Measurements from ENCODE around the gene MYO5A.

The MYO5A gene

DNA sequence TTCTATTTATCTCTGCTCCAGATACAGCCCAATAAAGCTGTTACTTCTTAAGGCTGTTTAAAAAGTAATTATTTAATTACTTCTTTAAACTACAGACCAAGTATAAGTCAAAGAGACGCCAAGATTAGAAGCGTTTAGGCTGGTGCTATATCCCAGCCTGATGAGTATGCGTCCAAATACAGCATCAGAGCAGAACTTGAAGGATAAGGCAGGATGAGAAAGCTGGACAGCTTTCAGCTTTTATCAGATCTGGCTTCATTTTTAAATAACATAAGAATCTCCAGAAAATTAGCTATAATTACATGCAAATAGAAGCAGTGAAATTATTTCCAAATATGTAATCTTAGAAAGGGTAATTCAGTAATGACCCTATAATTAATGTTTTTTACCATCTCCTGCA lies 122.8 kb downstream of the MYO5A start:
- Histone ChIP-seq H3K27me3 (ENCODE audit: insufficient read depth, poor library complexity, severe bottlenecking) (no peaks in the 10 kb centered on the region), H3K4me3 (replicated peaks; ENCODE audit: insufficient read depth, low read length) (no peak overlapping the region), H3K27ac (replicated peaks) (no peak overlapping the region)
- no peak for TF ChIP-seq POLR2AphosphoS5 (IDR thresholded peaks at IDR 0.05; ENCODE audit: low read depth)
- no peak for DNase-seq (ENCODE audit: low read depth in 1 of 2, low spot score in 1 of 2)

GRCh38 chr15:52397118-52397517 lies 131.6 kb downstream of the MYO5A start:
- no peak overlapping the region for H3K27ac ChIP-seq (replicated peaks)
- no peak for TF ChIP-seq GABPA (IDR thresholded peaks at IDR 0.05; ENCODE audit: low read depth)
- H3K4me3 ChIP-seq (replicated peaks; ENCODE audit: insufficient read depth, low read length), result no peak overlapping the region
- no peaks in the 10 kb centered on the region for H3K27me3 ChIP-seq (ENCODE audit: insufficient read depth, poor library complexity, severe bottlenecking)
- no peak for DNase-seq (ENCODE audit: low read depth in 1 of 2, low spot score in 1 of 2)

GRCh38 chr15:52394118-52394517 lies 134.6 kb downstream of the MYO5A start:
- Histone ChIP-seq H3K27ac (replicated peaks) (no peak overlapping the region), H3K4me3 (replicated peaks; ENCODE audit: insufficient read depth, low read length) (no peak overlapping the region), H3K27me3 (ENCODE audit: insufficient read depth, poor library complexity, severe bottlenecking) (no peaks in the 10 kb centered on the region)
- no peak for DNase-seq (ENCODE audit: low read depth in 1 of 2, low spot score in 1 of 2)
- no peak for TF ChIP-seq GABPA (IDR thresholded peaks at IDR 0.05; ENCODE audit: low read depth)

DNA sequence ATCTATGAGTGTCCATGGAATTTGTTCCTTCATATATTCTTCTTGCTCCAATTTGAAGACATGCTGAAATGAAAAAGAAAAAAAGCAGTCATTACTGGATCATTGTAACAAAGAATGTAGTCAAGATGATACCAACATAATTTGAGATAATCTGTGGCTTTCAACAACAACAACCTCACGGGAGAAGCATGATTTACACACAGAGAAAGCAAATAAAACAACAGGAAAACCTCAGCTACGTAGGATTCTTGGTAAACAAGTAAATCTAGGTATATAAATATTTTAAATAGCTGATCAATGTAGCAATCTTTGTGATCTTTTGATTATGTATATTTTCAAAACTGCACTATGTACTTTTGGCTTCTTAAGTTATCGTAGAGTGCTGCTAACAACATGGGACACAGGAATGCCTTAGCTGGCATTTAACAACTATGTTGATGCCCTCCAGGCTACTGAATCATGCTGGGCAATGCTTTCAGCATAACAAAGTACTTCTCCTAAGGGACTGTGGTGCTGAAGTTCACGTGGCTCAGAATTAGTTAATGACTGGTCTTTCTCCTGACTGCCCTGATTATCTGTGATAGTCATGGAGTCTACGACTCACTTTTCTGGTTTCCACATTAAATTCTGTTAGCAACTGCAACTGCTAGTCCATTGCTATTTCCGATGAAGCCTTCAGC lies 136.5 kb downstream of the MYO5A start:
- no peaks in the 10 kb centered on the region for H3K27me3 ChIP-seq (ENCODE audit: insufficient read depth, poor library complexity, severe bottlenecking)
- H3K4me3 ChIP-seq (replicated peaks; ENCODE audit: insufficient read depth, low read length), result no peak overlapping the region

GRCh38 chr15:52391069-52391468 lies 137.6 kb downstream of the MYO5A start:
- no peak for DNase-seq (ENCODE audit: low read depth in 1 of 2, low spot score in 1 of 2)
- no peak overlapping the region for H3K27ac ChIP-seq (replicated peaks)
- TF ChIP-seq CTCF (IDR thresholded peaks at IDR 0.05; ENCODE audit: insufficient read depth, low read length) (no peak), POLR2AphosphoS5 (IDR thresholded peaks at IDR 0.05; ENCODE audit: low read depth) (no peak), GABPA (IDR thresholded peaks at IDR 0.05; ENCODE audit: low read depth) (no peak), SPI1 (IDR thresholded peaks at IDR 0.05; ENCODE audit: borderline replicate concordance, low read depth) (no peak)
- TF ChIP-seq, protein P1, sequence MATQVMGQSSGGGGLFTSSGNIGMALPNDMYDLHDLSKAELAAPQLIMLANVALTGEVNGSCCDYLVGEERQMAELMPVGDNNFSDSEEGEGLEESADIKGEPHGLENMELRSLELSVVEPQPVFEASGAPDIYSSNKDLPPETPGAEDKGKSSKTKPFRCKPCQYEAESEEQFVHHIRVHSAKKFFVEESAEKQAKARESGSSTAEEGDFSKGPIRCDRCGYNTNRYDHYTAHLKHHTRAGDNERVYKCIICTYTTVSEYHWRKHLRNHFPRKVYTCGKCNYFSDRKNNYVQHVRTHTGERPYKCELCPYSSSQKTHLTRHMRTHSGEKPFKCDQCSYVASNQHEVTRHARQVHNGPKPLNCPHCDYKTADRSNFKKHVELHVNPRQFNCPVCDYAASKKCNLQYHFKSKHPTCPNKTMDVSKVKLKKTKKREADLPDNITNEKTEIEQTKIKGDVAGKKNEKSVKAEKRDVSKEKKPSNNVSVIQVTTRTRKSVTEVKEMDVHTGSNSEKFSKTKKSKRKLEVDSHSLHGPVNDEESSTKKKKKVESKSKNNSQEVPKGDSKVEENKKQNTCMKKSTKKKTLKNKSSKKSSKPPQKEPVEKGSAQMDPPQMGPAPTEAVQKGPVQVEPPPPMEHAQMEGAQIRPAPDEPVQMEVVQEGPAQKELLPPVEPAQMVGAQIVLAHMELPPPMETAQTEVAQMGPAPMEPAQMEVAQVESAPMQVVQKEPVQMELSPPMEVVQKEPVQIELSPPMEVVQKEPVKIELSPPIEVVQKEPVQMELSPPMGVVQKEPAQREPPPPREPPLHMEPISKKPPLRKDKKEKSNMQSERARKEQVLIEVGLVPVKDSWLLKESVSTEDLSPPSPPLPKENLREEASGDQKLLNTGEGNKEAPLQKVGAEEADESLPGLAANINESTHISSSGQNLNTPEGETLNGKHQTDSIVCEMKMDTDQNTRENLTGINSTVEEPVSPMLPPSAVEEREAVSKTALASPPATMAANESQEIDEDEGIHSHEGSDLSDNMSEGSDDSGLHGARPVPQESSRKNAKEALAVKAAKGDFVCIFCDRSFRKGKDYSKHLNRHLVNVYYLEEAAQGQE (IDR thresholded peaks at IDR 0.05; ENCODE audit: insufficient replicate concordance, low read depth), result no peak
- no peaks in the 10 kb centered on the region for H3K27me3 ChIP-seq (ENCODE audit: insufficient read depth, poor library complexity, severe bottlenecking)
- H3K4me3 ChIP-seq (replicated peaks; ENCODE audit: insufficient read depth, low read length), result no peak overlapping the region

More for the DNA sequence above, 136.5 kb downstream of the MYO5A start:
- H3K27ac ChIP-seq (replicated peaks), result no peak overlapping the region
- TF ChIP-seq POLR2AphosphoS5 (IDR thresholded peaks at IDR 0.05; ENCODE audit: low read depth) (no peak), GABPA (IDR thresholded peaks at IDR 0.05; ENCODE audit: low read depth) (no peak)
- no peak for DNase-seq (ENCODE audit: low read depth in 1 of 2, low spot score in 1 of 2)

DNA sequence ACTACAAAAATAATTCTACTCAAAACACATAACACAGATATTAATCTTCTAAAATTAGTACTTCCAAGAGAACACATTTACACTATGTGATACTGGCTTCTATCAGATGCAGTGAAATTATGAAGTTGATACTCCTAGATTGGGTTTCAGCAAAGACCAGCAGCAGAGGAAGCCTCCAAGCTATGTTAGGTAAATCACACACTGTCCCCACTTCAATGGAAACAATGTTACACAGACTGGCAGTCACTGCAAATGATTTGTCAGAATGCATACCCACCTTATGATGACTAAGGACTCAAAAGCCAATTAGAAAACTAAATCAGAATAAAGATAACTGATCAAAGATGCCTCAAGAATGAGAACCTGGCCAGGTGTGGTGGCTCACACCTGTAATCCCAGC lies 143.0 kb downstream of the MYO5A start:
- no peaks in the 10 kb centered on the region for H3K27me3 ChIP-seq (ENCODE audit: insufficient read depth, poor library complexity, severe bottlenecking)
- no peak overlapping the region for H3K4me3 ChIP-seq (replicated peaks; ENCODE audit: insufficient read depth, low read length)
- no peak overlapping the region for H3K27ac ChIP-seq (replicated peaks)
- no peak for TF ChIP-seq POLR2AphosphoS5 (IDR thresholded peaks at IDR 0.05; ENCODE audit: low read depth)
- no peak for TF ChIP-seq GABPA (IDR thresholded peaks at IDR 0.05; ENCODE audit: low read depth)
- no peak for TF ChIP-seq SPI1 (IDR thresholded peaks at IDR 0.05; ENCODE audit: borderline replicate concordance, low read depth)
- TF ChIP-seq, protein P1 (IDR thresholded peaks at IDR 0.05; ENCODE audit: insufficient replicate concordance, low read depth), result no peak
- no peak for TF ChIP-seq CTCF (IDR thresholded peaks at IDR 0.05; ENCODE audit: insufficient read depth, low read length)
- DNase-seq (ENCODE audit: low read depth in 1 of 2, low spot score in 1 of 2), result no peak
